ENCODE measurements around the gene TMEM72.
A peak's percentile ranks its signal among the peaks of the same experiment; 100 is the strongest.

The TMEM72 gene

GRCh38 chr10:44961931-44962750 is 51.0 kb downstream of the TMEM72 start:
- DNase-seq (ENCODE audit: low read depth, low spot score) = no peak
- H3K4me3 ChIP-seq (ENCODE audit: low read length) = no peak overlapping the region

- no peak overlapping the region for H3K4me3 ChIP-seq (ENCODE audit: low read length)
- peak; percentile 66 for DNase-seq (ENCODE audit: low read depth, low spot score)
Observed at GRCh38 chr10:44962870-44963738, 52.0 kb downstream of the TMEM72 start.

- DNase-seq (ENCODE audit: low read depth, low spot score) = no peak
- H3K4me3 ChIP-seq (ENCODE audit: low read length) = no peak overlapping the region
Observed at GRCh38 chr10:44963772-44964633, 52.9 kb downstream of the TMEM72 start.

GRCh38 chr10:44965104-44965503 is 54.0 kb downstream of the TMEM72 start:
- no peak for DNase-seq (ENCODE audit: low read depth, low spot score)
- H3K4me3 ChIP-seq (ENCODE audit: low read length) = no peak overlapping the region

GRCh38 chr10:44965651-44966097 is 54.5 kb downstream of the TMEM72 start:
- no peak overlapping the region for H3K4me3 ChIP-seq (ENCODE audit: low read length)

GRCh38 chr10:44966129-44966815 is 55.1 kb downstream of the TMEM72 start:
- DNase-seq (ENCODE audit: low read depth, low spot score) = no peak
- H3K4me3 ChIP-seq (ENCODE audit: low read length) = no peak overlapping the region

More at GRCh38 chr10:44965651-44966097, 54.5 kb downstream of the TMEM72 start:
- DNase-seq (ENCODE audit: low read depth, low spot score) = no peak

GRCh38 chr10:44966816-44967509 is 55.8 kb downstream of the TMEM72 start:
- no peak for DNase-seq (ENCODE audit: low read depth, low spot score)
- H3K4me3 ChIP-seq (ENCODE audit: low read length) = no peak overlapping the region

- H3K4me3 ChIP-seq (ENCODE audit: low read length) = no peak overlapping the region
- no peak for DNase-seq (ENCODE audit: low read depth, low spot score)
Observed at GRCh38 chr10:44967616-44968015, 56.5 kb downstream of the TMEM72 start.

GRCh38 chr10:44968091-44968490 is 57.0 kb downstream of the TMEM72 start:
- H3K4me3 ChIP-seq (ENCODE audit: low read length) = no peak overlapping the region
- no peak for DNase-seq (ENCODE audit: low read depth, low spot score)

GRCh38 chr10:44968500-44969400 is 57.6 kb downstream of the TMEM72 start:
- DNase-seq (ENCODE audit: low read depth, low spot score) = peak; percentile 83
- H3K4me3 ChIP-seq (ENCODE audit: low read length) = no peak overlapping the region

- no peak for DNase-seq (ENCODE audit: low read depth, low spot score)
- no peak overlapping the region for H3K4me3 ChIP-seq (ENCODE audit: low read length)
Observed at GRCh38 chr10:44969854-44970253, 58.7 kb downstream of the TMEM72 start.

GRCh38 chr10:44970812-44971395 is 59.8 kb downstream of the TMEM72 start:
- DNase-seq (ENCODE audit: low read depth, low spot score) = no peak
- H3K4me3 ChIP-seq (ENCODE audit: low read length) = no peak overlapping the region

- DNase-seq (ENCODE audit: low read depth, low spot score) = no peak
Observed at GRCh38 chr10:44971434-44971833, 60.3 kb downstream of the TMEM72 start.

GRCh38 chr10:44971935-44972757 is 61.0 kb downstream of the TMEM72 start:
- no peak for DNase-seq (ENCODE audit: low read depth, low spot score)
- no peak overlapping the region for H3K4me3 ChIP-seq (ENCODE audit: low read length)

More at GRCh38 chr10:44971434-44971833, 60.3 kb downstream of the TMEM72 start:
- no peak overlapping the region for H3K4me3 ChIP-seq (ENCODE audit: low read length)

- no peak for DNase-seq (ENCODE audit: low read depth, low spot score)
- no peak overlapping the region for H3K4me3 ChIP-seq (ENCODE audit: low read length)
Observed at GRCh38 chr10:44972874-44973306, 61.8 kb downstream of the TMEM72 start.
